HCT116 (cell line): ENCODE results near the gene LRFN3. TPM values are rescaled to one million over a fixed set of nuclear protein-coding genes. Genes with fewer than 3 reads are reported as not detected.

Source experiments
- ATAC-seq: fragments of 200-7000 bp; cut with Tn5 transposase; 2 replicates; pipeline ENCODE4 v1.9.1; 2020; ENCODE audit warnings: mild to moderate bottlenecking, moderate library complexity
- BruUV-seq: library from RNA; stranded (reverse); fragments of 400-500 nt; replicated peaks from 2 replicates; lab custom pipeline; 2021; lab: Mats Ljungman, UMichigan
- CTCF ChIA-PET: fragments of 300-600 bp; sonication (Branson Sonifier 250); formaldehyde crosslinking; loops from one replicate; lab custom pipeline; 2021; ENCODE audit warnings: antibody characterized with exemption; lab: Charles Lee
- POLR2A ChIA-PET: fragments of 300-600, 350-600 bp; sonication (Branson Sonifier 250); formaldehyde crosslinking; loops from one replicate; lab custom pipeline; 2021; ENCODE audit warnings: antibody characterized with exemption; lab: Charles Lee
- RAD21 ChIA-PET, 2 experiments: fragments of 300-600 bp; sonication (Branson Sonifier 250); formaldehyde crosslinking; loops; one replicate each; lab custom pipeline; 2023; ENCODE audit warnings: low total read pairs in 2 of 2; ENCODE audit not compliant: uncharacterized antibody in 2 of 2, unreplicated experiment in 2 of 2, low non-redundant PET in 1 of 2; lab: Charles Lee
- DNase-seq: peaks from one replicate; pipeline ENCODE4 v3.0.0-alpha.2; 2010; ENCODE audit warnings: low read depth, low spot score
- H2AFZ ChIP-seq: fragments of 200-600 bp; shearing (Covaris generic), sonication (generic); 2 replicates; pipeline ENCODE4 v1.6.1; 2017; ENCODE audit warnings: low read depth, mixed run types, mixed read lengths, antibody characterized with exemption, low read length; ENCODE audit not compliant: poor library complexity, severe bottlenecking
- H3K27ac ChIP-seq: 2 replicates; pipeline ENCODE4 v1.5.1; 2012; ENCODE audit warnings: low read depth, low read length
- H3K27me3 ChIP-seq: fragments of 200-600 bp; sonication (generic); 2 replicates; pipeline ENCODE4 v1.6.1; 2016; ENCODE audit warnings: mixed run types, low read length, mixed read lengths; ENCODE audit not compliant: insufficient read depth
- H3K36me3 ChIP-seq, 2 experiments: fragments of 200-500 bp in 1 of 2; fragments of 200-600 bp in 1 of 2; sonication (Bioruptor generic) in 1 of 2; sonication (generic) in 1 of 2; 2 replicates each; pipeline versions ENCODE4 v1.5.1 to v1.6.1; 2014 to 2016; ENCODE audit warnings: low read length in 2 of 2, inconsistent platforms in 1 of 2, mixed read lengths in 1 of 2, mixed run types in 1 of 2; ENCODE audit not compliant: insufficient read depth in 2 of 2, control insufficient read depth in 1 of 2
- H3K4me1 ChIP-seq, 2 experiments: fragments of 200-600 bp in 1 of 2; sonication (generic) in 1 of 2; 2 replicates each; pipeline versions ENCODE4 v1.5.1 to v1.6.1; 2012 to 2017; ENCODE audit warnings: low read length in 2 of 2, inconsistent platforms in 1 of 2, mild to moderate bottlenecking in 1 of 2, mixed read lengths in 1 of 2, mixed run types in 1 of 2, moderate library complexity in 1 of 2; ENCODE audit not compliant: insufficient read depth in 2 of 2, control insufficient read depth in 1 of 2
- H3K4me2 ChIP-seq: fragments of 200-600 bp; sonication (generic); 2 replicates; pipeline ENCODE4 v1.6.1; 2017; ENCODE audit warnings: mixed run types, low read length, mixed read lengths
- H3K4me3 ChIP-seq, 2 experiments: fragments of 200-600 bp in 1 of 2; sonication (generic) in 1 of 2; replicated peaks in 1 of 2; 2 replicates each; pipeline ENCODE4 v1.5.1; 2011 to 2016; ENCODE audit warnings: low read length in 2 of 2, control low read depth in 1 of 2, low read depth in 1 of 2, mild to moderate bottlenecking in 1 of 2, mixed read lengths in 1 of 2, mixed run types in 1 of 2
- H3K79me2 ChIP-seq: fragments of 200-600 bp; sonication (generic); 2 replicates; pipeline ENCODE4 v1.6.1; 2017; ENCODE audit warnings: mild to moderate bottlenecking, mixed run types, low read length, moderate library complexity, mixed read lengths; ENCODE audit not compliant: insufficient read depth
- H3K9ac ChIP-seq: fragments of 200-600 bp; sonication (generic); 2 replicates; pipeline ENCODE4 v1.6.1; 2016; ENCODE audit warnings: low read length, mixed read lengths
- H3K9me2 ChIP-seq: fragments of 200-600 bp; sonication (generic), shearing (Covaris generic); 2 replicates; pipeline ENCODE4 v1.6.1; 2017; ENCODE audit warnings: mixed run types, mild to moderate bottlenecking, moderate library complexity; ENCODE audit not compliant: insufficient read depth
- H3K9me3 ChIP-seq, 2 experiments: fragments of 200-500 bp in 1 of 2; fragments of 200-600 bp in 1 of 2; sonication (Bioruptor generic) in 1 of 2; sonication (generic) in 1 of 2; 2 replicates each; pipeline ENCODE4 v1.6.1; 2014 to 2017; ENCODE audit warnings: low read length in 2 of 2, mixed read lengths in 2 of 2, inconsistent platforms in 1 of 2, low read depth in 1 of 2, mild to moderate bottlenecking in 1 of 2, mixed run types in 1 of 2, moderate library complexity in 1 of 2; ENCODE audit not compliant: control insufficient read depth in 1 of 2, insufficient read depth in 1 of 2
- H4K20me1 ChIP-seq: fragments of 200-600 bp; sonication (generic), shearing (Covaris generic); 2 replicates; pipeline ENCODE4 v1.6.1; 2017; ENCODE audit warnings: mixed run types, mild to moderate bottlenecking, moderate library complexity; ENCODE audit not compliant: insufficient read depth
- CEBPB ChIP-seq: IDR thresholded peaks from 2 replicates; pipeline ENCODE4 v1.6.1; 2012; ENCODE audit warnings: low read depth
- EZH2phosphoT487 ChIP-seq: fragments of 200-600 bp; IDR thresholded peaks from 2 replicates; pipeline ENCODE4 v1.6.1; 2018; ENCODE audit warnings: antibody characterized with exemption, borderline replicate concordance
- JUND ChIP-seq: IDR thresholded peaks from 2 replicates; pipeline ENCODE4 v1.6.1; 2012
- MAX ChIP-seq: IDR thresholded peaks from 2 replicates; pipeline ENCODE4 v1.6.1; 2012
- YY1 ChIP-seq: IDR thresholded peaks from 2 replicates; pipeline ENCODE4 v1.6.1; 2011; ENCODE audit warnings: low read length, low read depth, moderate library complexity, mild to moderate bottlenecking; ENCODE audit not compliant: insufficient replicate concordance; ENCODE audit errors: extremely low read depth
- ZBTB33 ChIP-seq: IDR thresholded peaks from 2 replicates; pipeline ENCODE4 v1.6.1; 2011; ENCODE audit warnings: mild to moderate bottlenecking, low read length, moderate library complexity; ENCODE audit not compliant: insufficient replicate concordance; ENCODE audit errors: extremely low read depth
- ZFX ChIP-seq: fragments of 450-650 bp; IDR thresholded peaks from 2 replicates; pipeline ENCODE4 v1.6.1; 2017
- ZNF274 ChIP-seq: fragments of 200-500 bp; sonication (Bioruptor generic); IDR thresholded peaks from 2 replicates; pipeline ENCODE4 v1.6.1; 2014; ENCODE audit warnings: mild to moderate bottlenecking, low read depth, low read length, inconsistent platforms
- intact Hi-C: fragments of 100-400 bp; cut with micrococcal nuclease; formaldehyde crosslinking; loops from 2 replicates; pipeline ENCODE4 v1.10.0; 2022
- total RNA-seq: library from RNA; stranded (reverse); gene quantifications from one replicate; pipeline ENCODE4 v1.2.1, GENCODE V29; 2021; ENCODE audit not compliant: unreplicated experiment

Gene LRFN3
- total RNA-seq, 1 experiment from 2014 or later: 18.8 TPM

- CTCF ChIA-PET: no interaction called here
- intact Hi-C loops: no loop called here
- no peak for TF ChIP-seq JUND
- TF ChIP-seq ZBTB33: no peak
- TF ChIP-seq YY1: no peak
- TF ChIP-seq EZH2phosphoT487: no peak
- TF ChIP-seq MAX: no peak
- no peak for TF ChIP-seq ZNF274
- TF ChIP-seq ZFX: no peak
- no peak for TF ChIP-seq CEBPB
- H2AFZ ChIP-seq: no peak overlapping the region
- no peak overlapping the region for H3K27ac ChIP-seq
- H3K27me3 ChIP-seq: no peaks in the 10 kb centered on the region
- H3K4me3 ChIP-seq: no peak overlapping the region
- no peaks in the 10 kb centered on the region for H3K36me3 ChIP-seq
- POLR2A ChIA-PET: no interaction called here
- no peaks in the 10 kb centered on the region for H4K20me1 ChIP-seq
- H3K4me1 ChIP-seq: peaks cover 12 to 27% of the 10 kb centered on the region in 2 experiments; a peak in 3 of 4 replicates
- RAD21 ChIA-PET: no interaction called here
- H3K4me2 ChIP-seq: no peak overlapping the region
- no peaks in the 10 kb centered on the region for H3K9me3 ChIP-seq
- BruUV-seq: no TSS peak
- ATAC-seq (no peak), DNase-seq (no peak)
- no peaks in the 10 kb centered on the region; the same call in 1 of the 2 replicates for H3K79me2 ChIP-seq
- no peaks in the 10 kb centered on the region for H3K9me2 ChIP-seq
- H3K9ac ChIP-seq: no peak overlapping the region
These were observed 54.0 kb downstream of the LRFN3 start for GRCh38 chr19:35990156-35990555.
